SKM-1 (cell line): ENCODE results near the gene CLNK.

Source experiments
- DNase-seq: peaks from one replicate; lab custom pipeline; 2025; ENCODE audit not compliant: unreplicated experiment; lab: John Stamatoyannopoulos, UW

The CLNK gene

DNA sequence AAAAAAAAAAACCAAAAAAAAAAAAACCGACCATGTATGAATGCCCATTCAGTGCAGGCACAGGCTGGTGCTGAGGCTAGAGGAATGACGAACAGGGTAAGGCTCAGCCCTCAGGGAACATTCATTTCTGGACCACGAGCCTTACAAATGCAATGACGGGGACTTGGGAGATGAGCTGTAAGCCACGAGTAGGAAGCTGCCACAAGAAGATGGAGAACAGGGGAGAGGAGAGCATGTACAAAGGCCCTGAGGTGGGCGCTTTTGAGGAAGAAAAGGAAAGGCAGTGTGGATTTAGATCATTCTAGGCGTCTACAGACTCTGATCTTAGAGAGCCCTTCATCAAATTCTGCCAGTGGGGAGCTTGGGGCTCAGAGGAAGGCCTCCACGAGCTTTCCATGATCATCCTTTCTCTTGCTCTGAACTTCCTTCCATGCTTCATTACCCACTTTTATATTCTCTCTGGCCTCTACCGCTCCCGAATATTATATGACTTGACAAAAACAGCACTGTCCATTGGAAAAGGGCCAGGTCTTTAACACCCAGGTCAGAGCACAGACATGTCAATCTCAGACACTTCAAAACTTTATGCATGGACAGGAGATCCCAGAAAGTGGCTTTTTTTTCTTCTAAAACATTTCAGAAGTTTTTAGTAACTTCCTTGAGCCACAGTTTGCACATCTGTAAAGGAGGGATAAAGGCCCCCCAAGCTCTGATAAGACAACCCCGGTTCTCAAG, 224.1 kb downstream of the CLNK start:
- no peak for DNase-seq

DNA sequence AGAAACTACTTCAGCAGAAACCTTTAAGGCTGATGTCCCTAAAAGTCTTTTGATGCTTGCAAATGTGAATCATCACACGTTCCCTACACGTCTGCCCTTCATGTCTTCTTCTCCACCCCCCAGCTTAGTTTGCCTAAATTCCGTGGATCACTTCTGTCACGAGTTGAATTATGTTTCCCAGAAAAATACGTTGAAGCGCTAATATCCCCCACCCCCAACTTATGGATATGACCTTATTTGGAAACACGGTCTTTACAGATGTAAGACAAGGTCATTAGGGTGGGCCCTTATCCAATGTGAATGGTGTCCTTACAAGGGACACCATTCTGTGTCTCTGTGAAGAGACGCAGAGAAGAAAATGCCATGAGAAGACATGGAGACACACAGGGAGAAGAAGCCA, 225.3 kb downstream of the CLNK start:
- DNase-seq, result no peak

DNA sequence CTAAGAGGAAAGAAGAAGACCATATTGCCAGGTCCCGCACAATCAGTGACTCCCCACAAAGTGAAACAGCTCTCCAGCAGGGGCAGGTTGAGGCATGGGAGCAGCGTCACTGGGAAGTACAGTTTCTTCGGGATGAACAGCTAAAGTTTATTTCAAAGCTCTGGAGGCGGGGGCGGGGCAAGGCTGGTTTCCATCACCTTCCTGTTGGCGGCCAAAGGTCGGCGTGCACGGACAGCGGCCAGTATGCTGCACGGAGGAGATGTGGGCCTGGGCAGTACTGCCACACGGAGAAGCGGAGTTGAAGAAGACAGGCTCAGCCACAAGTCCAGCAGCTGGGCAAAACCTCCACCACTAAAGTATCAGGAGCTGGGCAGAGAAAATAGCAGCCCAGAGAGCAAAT, 226.4 kb downstream of the CLNK start:
- DNase-seq, result no peak

DNA sequence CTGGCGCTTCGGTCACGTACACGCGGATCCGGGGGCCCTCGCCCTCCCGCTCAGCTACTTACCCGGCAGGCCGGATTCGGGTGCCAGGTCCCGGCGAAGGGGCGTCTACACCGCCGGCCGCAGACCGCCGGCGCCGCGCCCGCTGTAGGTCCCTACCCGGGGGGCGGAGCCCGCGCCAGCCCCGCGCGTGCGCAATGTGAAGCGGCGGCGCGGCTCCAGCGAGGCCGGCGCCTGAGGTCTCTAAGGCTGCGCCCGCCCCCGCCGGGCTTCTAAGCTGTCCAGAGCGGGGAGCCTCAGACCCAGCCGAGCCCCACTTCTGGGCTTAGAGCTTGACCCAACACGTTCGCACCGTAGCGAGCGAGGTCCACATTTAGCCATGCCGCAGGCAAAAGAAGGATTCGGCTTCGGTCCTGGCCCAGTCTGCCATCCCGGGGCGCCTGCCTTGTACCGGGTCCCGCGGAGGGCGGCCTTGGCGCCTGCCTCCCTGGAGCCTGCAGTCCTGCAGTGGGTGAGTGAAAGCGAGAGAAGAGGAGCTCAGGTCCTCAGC, 227.2 kb downstream of the CLNK start, which contains the start of gene ZNF518B:
Gene ZNF518B, minus strand, starts transcription at position 172 of the 547 bp plus-strand sequence. CDS start 11,098 bp downstream, outside the sequence.
- DNase-seq, result no peak

GRCh38 chr4:10456595-10457254, 227.8 kb downstream of the CLNK start:
- DNase-seq, result no peak

GRCh38 chr4:10456260-10456594, 228.3 kb downstream of the CLNK start:
- no peak for DNase-seq

GRCh38 chr4:10455133-10455532, 229.4 kb downstream of the CLNK start:
- no peak for DNase-seq

GRCh38 chr4:10454726-10455125, 229.8 kb downstream of the CLNK start:
- no peak for DNase-seq

GRCh38 chr4:10454121-10454520, 230.4 kb downstream of the CLNK start:
- no peak for DNase-seq

GRCh38 chr4:10448991-10449390, 235.6 kb downstream of the CLNK start:
- DNase-seq, result no peak

DNA sequence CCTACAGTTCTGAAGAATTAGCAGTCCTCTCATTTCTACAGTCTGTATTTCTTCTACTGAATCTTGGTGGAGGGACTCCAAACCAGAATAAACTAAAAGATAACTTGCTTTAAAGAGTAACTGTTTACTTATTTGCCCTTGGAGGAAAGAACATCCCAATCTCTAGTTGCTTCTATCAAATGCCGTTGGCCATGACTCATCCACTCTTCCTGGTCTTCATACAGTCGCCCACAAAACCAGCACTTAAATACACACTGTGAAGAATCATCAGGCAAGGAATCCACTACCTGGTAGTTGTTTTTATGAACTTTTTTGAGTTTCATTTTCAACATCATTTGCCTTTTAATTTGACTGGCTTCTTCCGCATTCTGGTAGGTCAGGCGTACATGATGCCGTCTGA, 241.6 kb downstream of the CLNK start:
- no peak for DNase-seq

DNA sequence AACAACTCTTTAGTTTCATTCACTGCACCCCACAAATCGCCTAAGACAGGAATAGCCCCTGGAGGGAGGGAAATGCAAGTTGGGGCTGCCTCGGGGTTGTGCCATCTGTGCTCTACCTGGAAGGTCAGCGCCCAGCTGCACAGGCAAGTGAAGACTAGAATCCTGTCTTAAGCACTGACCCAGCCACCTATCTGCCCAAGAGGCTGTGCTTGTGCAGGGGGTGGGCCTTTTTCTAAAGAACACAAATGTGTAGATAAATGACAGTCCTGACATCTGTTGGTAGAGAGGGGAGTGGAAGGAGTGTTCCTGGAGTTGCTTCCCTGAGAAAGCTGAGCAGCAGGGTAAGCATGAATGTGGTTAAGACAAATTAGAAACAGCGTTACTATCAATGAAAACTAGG, 243.1 kb downstream of the CLNK start:
- DNase-seq, result no peak

GRCh38 chr4:10438924-10439323, 245.6 kb downstream of the CLNK start:
- DNase-seq, result no peak

- DNase-seq, result no peak
Measured at GRCh38 chr4:10437735-10438134, 246.8 kb downstream of the CLNK start.
